ENCODE measurements around the gene CENPX.

The CENPX gene

DNA sequence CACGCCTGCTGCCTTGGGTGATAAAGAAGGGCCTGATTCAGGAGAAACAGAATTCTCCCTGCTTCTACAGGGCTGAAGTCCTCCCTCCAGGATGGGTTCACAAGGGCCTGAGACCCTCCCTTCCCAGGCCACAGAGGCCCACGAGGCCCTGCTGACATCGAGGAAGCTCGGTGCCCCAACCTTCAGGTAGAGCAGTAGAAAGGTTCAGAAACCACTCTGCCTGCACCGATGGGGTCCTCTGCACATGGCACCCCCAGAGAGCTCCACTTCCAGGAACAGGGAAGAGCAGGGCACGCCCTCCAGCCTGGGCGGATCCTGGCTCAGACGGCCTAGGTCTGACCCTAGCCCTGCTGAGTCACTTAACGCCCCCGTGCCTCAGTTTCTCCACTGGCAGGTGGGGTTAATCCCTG, 773 bp downstream of the CENPX start:
- DNase-seq: no peak

DNA sequence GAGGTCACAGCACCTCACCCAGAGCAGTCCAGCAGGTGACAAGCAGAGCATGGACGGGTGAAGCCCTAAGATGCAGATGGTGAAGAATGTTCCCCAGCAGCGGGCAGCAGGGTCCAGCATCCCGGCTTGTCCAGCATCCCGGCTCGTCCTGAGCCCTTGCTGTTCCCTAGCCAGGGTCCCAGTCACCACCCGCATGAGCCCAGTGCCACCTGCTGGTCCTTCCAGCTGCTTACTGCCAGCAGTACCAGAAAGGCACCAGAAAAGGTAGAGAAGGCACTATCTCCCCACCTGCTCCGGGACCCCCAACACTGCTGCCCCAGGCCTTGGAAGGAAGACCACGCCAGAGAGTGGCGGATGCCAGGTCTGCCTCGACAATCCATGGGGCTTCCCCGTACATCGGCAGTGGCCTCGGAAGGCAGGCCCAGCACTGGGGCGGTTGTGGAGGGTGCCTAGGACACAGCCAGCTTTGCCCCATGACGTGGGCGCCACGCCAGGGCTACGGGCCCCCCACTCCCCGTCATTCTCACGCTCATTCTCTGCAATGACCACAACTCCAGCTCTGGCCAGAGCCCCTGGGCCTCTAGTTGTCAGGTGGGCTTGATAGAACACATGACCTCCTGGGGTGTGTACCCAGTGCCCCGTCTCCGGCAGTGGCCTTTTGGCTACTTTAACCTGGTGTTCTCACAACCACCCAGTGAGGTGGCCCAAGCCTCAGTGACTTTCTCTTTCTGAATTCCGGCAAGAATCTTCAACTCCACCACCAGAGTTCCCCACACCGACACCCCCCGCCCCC, 1.4 kb downstream of the CENPX start:
- DNase-seq: peak; percentile 75

DNA sequence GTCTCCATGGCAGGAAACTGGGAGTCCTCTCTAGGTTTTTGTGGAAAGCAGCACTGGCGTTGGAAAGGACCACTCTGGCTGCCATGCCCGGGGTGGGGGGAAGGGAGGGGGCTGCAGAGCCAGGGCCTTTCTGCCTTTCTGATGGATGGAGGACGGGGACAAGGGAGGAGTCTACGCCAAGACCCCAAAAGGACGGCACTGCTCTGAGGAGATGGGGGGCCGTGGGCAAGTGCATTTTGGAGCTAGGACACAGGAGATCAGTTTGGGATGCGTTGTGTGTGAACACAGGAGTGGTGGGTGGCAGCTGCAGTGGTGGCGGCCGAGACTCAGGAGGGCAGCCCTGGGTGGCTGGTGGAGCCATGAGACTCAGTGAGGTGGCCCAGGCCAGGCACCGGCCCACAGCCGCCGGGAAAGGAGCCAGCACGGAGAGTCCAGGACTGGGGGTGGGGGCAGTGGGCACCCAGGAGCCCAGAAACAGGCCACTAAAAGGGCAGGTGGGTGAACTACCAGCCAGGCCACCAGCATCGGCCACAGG, 2.0 kb downstream of the CENPX start:
- DNase-seq: no peak

DNA sequence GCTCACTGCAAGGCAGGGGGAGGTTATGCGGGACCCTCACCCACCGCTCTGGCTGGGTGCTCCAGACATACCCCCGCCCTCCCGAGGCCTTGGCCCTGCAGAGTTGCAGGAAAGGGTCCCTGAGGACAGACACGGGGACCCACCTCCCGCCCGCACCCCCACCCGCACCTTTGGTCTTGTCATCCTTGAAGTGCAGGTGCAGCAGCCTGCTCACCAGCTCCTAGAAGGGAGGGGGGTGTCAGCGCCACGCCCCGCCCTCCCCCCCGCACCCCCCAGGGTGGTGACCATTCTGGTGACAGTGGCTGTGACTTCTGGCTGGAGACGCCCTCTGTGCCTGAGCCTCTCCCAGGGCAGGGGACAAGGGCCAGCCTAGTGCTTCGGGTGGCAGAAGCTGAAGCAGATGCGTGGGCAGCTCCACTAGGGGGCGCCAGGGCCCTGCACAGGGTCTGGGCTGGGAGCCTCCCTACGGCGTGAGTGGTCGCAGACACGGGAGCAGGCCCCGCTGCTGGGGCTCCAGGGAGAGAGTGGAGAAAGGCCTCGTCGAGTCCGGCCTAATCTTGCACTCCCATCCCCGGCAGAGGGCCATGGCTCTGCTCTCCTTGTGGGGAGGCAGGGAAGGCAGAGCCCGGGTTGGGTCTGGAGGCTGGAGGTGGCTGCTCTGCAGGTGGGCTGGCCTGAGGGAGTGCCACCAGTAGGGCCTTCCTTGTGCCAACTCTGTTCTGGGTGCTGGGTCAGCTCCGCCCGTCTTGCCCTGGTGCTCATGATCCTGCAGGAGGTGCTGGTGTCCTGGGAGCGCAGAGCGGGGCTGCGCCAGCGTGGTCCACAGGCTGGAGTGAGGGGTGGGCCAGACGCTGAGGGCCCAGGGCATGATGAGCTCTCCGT, 2.7 kb downstream of the CENPX start:
- peak; percentile 77 for DNase-seq

DNA sequence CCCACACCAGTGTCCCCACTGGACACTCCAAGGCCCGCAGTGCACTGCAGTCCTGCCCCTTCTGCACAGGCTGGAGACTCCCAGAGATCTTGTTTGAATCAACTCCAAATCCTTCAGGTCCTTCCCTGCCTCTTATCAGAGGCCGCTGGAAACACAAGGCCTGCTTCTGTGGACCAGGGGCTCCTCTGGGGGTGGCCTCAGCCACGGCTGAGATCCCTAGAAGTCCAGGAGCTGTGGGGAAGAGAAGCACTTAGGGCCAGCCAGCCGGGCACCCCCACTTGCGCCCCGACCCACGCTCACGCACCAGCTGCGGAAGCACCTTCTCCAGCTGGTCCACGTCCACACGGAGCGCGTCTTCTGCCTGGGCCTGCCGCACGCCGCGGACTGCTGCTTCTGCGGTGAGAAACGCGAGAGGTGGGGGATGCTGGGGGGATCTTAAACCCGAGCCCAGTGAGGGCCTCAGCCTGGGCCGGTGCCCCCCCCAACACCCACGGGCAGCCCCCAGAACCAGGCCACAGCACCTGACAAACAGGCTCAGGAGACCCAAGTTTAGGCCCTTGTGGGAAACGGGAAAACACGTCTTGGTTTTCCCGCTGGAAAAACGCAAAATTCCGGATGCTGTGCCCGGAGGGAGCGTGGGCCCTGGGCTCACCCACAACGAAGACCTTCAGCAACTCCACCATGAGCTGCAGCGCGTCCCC, 3.5 kb downstream of the CENPX start:
- no peak for DNase-seq

DNA sequence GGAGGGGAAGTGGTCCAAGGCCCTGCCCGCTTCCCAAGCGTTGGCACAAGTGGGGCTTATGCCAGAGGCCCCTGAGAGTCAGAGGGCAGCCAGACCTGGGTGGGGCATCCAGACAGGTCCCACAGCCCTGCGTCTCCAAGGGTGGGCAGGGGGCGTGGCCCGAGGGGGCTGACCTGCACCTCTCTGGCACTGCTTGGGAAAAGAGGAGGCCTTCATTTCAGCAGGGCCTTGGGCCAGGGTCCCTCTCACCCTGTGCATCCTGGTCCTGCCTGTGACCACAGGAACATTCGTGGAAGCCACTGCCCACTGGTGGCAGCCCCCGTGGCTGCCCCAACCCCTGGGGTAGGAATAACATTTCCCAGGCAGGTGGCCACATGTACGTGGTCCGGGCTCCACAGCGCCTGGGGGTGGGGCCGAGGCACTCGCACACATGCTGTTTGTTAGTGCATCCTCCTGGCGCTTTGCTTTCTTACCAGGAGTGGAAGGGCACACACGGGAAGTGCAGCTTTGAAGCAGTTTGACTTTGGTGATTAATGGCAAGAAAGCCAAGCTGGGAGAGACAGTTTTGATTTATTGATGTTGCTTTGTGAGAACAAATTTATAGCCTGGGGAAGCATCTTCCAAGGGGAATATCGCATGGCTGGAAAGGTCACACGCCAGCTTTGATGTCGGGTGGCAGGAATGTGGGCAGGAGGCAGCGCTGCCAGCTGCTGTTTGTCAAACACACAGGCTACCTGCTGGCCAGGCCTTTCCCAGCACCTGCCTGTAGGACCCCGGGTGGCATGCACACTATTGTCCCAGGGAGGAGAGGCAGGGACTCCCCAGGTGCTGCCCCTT, 4.3 kb downstream of the CENPX start:
- no peak for DNase-seq

DNA sequence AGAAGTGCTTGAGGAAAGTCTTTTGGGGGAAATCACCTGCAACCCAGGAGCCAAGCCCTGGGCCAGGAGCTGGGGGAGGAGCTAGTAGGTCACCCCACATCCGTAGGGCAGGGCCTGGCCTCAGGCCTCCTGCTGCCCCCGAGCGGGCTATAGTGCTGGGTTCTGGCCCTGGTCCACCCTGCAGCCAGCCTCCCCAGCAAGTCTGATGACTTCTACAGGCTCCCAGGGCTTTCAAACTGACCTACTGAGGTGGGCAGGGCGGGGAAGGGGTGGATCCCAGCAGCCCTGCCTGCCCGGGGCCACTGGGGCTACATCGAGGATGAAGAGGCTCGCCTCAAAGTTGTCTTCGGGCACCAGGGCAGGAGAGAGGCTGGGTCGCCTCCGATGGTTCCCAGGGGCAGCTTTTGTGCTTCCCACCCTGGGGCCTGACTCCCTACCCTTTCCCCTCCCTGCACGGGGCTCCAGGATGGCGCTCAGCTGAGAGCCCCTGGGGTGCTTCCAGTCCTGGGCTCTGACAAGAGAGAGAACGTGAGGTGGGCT, 5.0 kb downstream of the CENPX start:
- DNase-seq: no peak

DNA sequence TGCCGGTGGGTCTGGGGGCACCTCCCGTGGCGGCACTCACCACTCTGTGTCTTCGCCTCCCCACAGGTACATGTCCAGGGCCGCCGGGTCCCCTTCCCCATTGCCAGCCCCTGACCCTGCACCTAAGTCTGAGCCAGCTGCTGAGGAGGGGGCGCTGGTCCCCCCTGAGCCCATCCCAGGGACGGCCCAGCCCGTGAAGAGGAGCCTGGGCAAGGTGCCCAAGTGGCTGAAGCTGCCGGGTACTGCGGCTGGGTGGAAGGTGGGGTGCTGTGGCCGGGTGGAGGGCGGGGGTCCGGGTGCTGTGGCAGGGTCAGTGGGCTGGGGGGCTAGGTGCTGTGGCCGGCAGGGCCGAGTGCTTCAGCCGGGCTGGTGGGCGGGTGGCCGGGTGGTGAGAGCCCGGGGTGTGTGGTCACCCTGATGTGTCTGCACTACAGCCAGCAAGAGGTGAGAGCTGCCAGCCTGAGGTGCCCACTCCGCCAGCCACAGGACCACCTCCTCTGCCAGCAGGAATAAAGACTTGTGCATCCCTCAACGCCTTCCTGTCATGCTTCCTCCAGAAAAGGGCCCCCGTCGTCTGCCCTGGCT, 5.7 kb downstream of the CENPX start:
- DNase-seq: no peak

DNA sequence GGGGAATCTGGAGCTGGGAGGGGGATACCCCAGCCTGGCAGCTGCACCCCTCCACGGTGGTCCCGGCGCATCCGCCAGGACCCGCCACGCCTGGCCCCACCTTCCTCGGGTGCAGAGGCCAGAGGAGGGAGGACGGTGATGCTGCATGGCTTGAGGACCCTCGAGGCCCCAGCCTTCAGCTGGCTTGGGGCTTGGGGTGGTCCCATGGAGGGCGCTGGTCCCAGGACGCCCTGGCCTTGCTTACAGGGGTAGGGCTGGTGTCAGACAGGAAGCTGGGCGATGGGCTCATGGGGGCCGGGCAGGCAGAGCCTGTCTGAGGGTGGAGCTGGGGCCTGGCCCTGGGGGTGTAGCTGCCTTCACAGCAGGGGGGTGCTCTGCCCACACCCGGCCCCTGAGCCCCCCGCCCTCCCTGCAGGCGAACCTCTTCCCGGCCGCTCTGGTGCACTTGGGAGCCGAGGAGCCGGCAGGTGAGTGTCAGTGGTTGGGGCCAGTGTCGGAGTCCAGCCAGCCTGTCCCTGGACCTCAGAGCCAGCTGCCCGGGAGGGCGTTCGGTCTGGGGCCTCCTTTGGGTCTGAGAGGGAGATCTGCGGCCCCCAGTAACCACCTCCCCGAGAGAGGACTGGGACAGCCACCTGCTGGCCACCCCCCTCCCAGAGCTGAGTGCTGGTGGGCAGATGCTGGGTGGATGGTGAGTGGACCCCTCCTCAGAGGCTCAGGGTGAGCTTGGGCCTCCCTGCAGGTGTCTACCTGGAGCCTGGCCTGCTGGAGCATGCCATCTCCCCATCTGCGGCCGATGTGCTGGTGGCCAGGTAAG, 6.4 kb downstream of the CENPX start:
- no peak for DNase-seq

DNA sequence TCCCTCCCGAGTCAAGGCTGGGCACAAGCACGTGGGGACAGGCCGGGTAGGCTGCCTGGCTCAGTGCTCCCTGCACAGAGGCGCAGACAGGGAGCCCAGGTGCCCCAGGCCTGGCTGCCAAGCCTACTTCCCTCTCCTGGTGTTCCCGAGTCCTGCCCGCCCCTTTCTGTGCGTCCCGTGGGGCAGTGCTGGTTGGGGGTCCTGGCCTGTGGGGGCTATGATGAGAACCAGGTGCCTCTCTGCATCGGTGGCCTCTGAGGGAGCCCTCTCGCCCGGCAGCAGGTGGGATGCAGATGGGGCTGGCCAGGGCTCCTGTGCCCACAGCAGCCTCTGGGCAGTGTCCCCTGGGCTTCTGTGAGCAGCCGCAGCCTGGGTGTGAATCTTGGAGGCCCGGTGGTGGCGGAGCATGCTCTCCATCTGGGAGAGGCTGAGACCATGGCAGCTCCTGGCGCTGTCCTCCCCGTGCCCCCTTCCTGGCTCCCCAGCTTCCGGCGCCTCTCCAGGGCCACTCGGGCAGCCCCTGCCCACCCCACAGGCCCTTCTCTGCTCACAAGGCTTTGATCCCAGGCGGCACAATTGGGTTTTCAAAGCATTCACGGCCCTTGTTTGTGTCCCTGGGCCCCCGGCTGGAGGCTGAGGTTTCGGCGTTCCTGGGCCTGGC, 7.2 kb downstream of the CENPX start:
- DNase-seq: no peak

DNA sequence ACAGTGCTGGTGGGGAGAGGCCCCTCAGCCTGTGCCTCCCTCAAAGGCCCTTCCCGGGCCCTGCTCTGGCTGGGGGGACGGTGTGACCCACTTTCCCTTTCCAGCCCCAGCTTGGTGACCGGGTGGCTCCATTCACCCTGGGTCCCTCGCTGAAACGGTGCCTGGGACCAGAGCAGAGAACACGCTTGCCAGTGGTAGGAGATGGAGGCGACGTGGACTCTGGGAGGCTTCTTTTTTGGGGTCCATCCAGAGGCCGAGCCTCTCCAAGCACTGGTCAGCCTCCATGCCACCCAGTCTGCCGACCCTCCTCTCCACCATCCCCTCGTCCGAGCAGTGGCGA, 7.7 kb downstream of the CENPX start:
- no peak for DNase-seq

DNA sequence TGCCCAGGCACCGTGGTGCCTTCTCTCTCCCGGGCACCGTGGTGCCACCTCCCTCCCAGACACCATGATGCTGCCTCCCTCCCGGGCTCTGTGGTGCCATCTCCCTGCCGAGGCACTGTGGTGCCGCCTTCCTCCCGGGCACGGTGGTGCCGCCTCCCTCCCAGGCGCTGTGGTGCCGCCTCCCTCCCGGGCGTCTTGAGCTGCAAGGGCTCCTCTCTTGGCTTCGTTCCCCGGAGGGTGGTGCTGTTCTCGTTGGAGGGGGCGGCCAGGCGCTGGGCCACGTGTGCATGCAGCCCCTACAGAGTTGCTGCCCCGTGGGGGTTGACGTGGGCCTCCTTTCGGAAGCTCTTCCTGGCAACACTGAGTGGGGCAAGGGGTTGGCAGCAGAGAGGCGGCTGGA, 8.2 kb downstream of the CENPX start:
- no peak for DNase-seq

DNA sequence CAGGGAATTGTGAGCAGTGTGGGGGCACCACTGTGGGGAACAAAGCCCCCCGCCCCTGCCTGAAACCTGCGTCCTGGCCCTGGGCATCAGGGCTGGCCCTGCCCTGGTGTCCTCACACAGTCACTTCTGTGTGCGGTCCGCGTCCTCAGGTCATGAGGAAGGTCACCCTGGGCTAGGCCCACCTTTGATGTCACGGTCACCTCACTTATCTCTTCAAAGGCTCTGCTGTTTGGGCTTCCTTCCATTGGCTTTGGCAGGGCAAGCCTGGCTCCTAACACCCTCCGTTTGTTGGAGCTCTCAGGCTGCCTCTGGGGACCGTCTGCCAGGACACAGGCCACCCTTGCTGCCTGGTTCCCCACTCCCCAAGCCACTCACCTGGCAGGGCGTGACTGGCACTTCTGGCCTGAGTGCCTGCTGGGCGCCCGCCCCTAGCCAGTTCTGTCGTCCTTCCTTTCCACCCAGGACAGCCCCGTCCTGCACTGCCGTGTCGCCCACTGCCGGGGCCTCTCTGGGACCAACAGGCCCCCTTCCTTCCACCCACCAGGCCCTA, 8.8 kb downstream of the CENPX start:
- DNase-seq: no peak

DNA sequence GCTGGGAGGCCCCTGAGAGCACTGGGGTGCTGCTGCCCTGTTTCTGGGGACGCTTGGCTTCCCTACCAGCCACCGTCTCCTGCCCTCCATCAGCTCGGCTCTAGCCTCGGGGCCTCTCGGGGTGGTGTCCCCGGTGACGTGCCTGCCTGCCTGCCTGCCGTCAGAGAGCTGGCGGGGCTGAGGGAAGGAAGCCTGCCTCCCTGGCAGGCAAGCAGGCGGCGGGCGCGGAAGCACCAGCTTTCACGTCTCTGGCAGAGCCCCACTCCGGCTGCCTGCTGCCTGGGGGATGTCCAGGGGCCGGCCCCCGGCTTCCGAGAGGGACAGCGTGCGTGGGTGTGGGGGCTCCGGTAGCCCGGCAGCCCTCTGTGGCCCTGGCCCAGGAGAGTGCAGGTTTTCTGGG, 9.3 kb downstream of the CENPX start:
- no peak for DNase-seq

DNA sequence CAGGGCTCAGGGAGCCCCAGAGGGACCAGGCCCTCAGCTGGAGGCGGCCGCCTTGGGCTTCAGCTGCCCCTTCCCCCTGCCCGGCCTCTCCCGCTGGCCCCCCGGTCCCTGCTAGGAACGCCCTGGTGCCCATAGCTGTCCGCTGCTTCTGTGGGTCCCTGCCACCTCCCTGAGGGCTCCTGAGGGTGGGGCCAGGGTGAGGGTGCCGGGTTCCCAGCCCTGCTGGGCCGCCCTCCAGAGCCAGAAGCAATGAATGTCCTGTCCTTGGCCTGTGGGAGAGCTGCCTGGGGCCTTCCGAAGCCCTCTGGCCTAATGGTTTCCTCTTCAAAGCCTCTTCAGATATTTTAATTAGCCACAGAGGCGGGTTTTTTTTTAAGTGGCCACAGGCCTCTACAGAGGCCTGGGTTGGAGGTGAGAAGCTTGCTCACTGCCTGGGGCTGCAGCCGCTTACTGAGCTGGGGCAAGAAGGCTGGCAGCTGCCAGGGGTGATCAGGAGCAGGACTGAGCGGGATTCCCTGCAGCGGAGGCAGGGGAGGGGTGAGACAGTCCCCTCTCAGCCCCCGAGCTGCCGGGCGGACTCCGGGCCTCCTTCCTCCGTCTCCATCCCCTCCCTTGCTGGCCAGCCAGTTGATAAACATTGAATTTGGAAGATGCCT, 9.9 kb downstream of the CENPX start:
- DNase-seq: no peak

DNA sequence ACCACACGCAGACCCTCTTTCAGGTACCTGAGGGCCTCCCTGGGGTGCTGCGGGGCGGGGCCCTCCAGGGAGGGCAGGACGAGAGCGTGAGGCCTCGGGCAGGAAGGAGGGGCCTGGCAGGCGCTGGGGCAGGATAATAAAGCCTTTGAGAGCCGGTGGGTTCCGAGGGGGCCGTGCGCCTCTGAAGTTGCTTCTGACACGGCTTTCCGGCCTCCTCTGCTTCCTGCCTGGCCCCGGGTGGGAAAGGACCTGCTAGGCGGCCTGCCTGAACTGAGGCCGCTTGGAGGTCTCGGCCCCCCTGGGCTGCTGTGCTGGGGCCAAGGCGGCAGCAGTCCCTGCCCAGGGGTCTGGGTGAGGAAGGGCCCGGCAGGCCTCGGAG, 10.4 kb downstream of the CENPX start:
- no peak for DNase-seq

DNA sequence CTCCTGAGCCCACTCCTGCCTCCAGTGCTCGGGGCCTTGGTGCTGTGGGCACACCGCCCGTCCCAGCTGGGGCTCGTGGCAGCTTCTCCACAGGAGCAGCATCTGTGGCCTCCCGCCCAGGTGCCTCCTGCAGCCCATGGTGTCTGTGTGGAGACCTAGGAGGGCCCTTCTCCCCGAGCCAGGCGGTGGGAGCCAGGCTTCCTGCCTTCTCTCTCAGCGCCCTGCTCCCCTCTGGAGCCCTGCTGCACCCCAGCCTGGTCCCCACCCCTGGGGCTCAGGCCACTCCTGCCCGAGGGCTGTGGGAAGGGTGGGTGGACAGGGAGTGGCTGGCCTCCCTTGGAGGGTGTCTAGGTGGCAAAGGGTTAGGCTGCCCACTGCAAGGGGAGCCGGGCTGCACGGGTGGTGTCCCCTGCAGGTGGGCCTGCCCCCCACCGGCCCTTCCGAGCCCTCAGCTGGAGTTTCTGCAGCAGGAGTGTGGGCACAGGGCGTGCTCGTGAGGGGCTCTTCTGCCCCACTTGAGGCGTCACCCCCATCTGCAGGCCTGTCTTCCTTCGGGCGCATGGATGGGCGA, 11.0 kb downstream of the CENPX start:
- no peak for DNase-seq

DNA sequence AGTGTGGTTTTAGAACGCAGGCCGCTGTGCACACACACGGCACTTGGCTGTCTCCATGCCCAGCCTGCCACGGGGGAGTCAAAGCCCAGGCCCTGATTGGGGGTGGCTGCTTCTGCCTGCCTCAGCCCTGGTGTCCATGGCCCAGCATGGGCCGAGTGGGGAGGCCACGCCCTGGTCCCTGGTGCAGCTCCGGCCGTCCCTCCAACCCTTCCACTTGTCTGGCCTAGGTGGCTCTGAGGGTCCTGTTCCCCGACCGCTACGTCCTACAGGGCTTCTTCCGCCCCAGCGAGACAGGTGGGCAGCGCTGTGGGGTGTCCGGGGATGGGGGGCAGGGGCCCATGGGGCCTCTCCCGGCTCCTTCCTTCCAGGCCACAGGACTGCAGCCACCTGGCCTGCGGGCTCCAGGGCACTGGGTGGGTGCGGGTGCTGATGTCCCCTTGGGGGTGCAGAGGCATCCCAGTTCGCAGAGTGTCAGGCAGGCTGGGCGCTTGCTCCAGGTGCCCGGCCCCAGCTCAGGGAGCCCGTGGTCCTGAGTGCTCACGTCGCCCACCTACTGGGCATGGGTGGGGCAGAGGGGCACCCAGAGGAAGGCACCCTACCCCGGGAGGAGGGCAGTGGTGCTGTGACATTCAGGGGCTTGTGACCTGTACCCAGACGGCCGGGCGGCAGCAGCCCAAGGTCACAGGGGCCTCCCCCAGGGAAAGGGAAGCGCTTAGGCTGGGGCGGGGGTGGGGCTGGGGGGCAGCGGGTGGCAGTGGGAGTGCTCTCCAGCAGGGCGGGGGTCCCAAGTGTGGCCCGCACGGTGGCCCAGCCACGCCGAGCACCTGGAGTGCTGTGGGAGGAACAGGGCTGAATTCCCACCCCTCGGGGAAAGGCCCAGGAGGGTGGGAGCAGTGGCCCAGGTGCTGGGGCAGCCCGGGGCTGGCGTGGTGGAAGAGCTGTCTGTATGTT, 11.8 kb downstream of the CENPX start:
- no peak for DNase-seq

Measured in CD4-positive, alpha-beta T cell treated with Interleukin-6 for 4 hours (primary cell).